Heart right ventricle (tissue), 16 donors: ENCODE measurements around the gene PCGF1. TPM values are rescaled to one million over a fixed set of nuclear protein-coding genes. Genes with fewer than 3 reads are reported as not detected.

Source experiments
- ATAC-seq, 8 donors: fragments of 200-7000 bp; cut with Tn5 transposase; one replicate each; pipeline ENCODE4 v1.9.1; 2020; ENCODE audit warnings: mild to moderate bottlenecking in 8 of 8, moderate library complexity in 8 of 8, moderate number of reproducible peaks in 1 of 8
- DNase-seq, 2 donors: peaks; one replicate each; pipeline ENCODE4 v3.0.0-alpha.2; 2020
- H3K27ac ChIP-seq, 10 donors: fragments of 200-600 bp; sonication (generic) in 2 of 10; one replicate each; pipeline versions ENCODE4 v1.5.0 to v1.8.0; 2020 to 2022; ENCODE audit warnings: mild to moderate bottlenecking in 3 of 10
- H3K27me3 ChIP-seq, 7 donors: fragments of 200-600 bp; one replicate each; pipeline ENCODE4 v1.8.0; 2021 to 2022; ENCODE audit warnings: mild to moderate bottlenecking in 2 of 7
- H3K36me3 ChIP-seq, 9 donors: fragments of 200-600 bp; sonication (generic) in 1 of 9; one replicate each; pipeline versions ENCODE4 v1.5.0 to v1.8.0; 2020 to 2022; ENCODE audit warnings: mild to moderate bottlenecking in 2 of 9
- H3K4me1 ChIP-seq, 9 donors: fragments of 200-600 bp; sonication (generic) in 1 of 9; one replicate each; pipeline versions ENCODE4 v1.5.0 to v1.8.0; 2020 to 2022; ENCODE audit warnings: mild to moderate bottlenecking in 4 of 9
- H3K4me3 ChIP-seq, 10 donors: fragments of 200-600 bp; sonication (generic) in 2 of 10; one replicate each; pipeline versions ENCODE4 v1.5.0 to v1.8.0; 2020 to 2022; ENCODE audit warnings: mild to moderate bottlenecking in 7 of 10, moderate library complexity in 2 of 10
- H3K9me3 ChIP-seq, 11 donors: fragments of 200-600 bp in 10 of 11; sonication (generic) in 2 of 11; one replicate each; pipeline versions ENCODE4 v1.5.0 to v1.8.0; 2013 to 2022; ENCODE audit warnings: mild to moderate bottlenecking in 2 of 11, control low read depth in 1 of 11, moderate library complexity in 1 of 11
- CTCF ChIP-seq, 9 donors: fragments of 200-600 bp; sonication (generic) in 2 of 9; IDR thresholded peaks; one replicate each; pipeline versions ENCODE4 v1.5.0 to v1.8.0; 2021 to 2022; ENCODE audit warnings: antibody characterized with exemption in 9 of 9, mild to moderate bottlenecking in 5 of 9, moderate library complexity in 1 of 9
- WGBS, 2 donors: extraction: QIAGEN DNeasy Blood & Tissue Kit; methylation state at CpG; one replicate each; pipeline ENCODE4 v1.1.7; 2013; ENCODE audit warnings: inconsistent platforms in 1 of 2; 5-methylcytosine and 5-hydroxymethylcytosine counted together
- intact Hi-C, 10 donors: fragments of 100-400 bp; cut with DNase I; formaldehyde crosslinking; loops; one replicate each; pipeline versions ENCODE4 v1.11.1 to v1.14.2; 2022
- polyA plus RNA-seq, 2 donors: library from polyadenylated mRNA; stranded (reverse); fragments of 200-250 nt; gene quantifications; one replicate each; pipeline ENCODE4 v1.2.3, GENCODE V29; 2013
- total RNA-seq, 10 donors: library from RNA; stranded (reverse); fragmentation: NEBNext Ultra II Directional in 3 of 10; extraction: Animal tissue kit (Norgen Biotek cat#: 25700) in 3 of 10; gene quantifications; one replicate each; pipeline versions ENCODE4 v1.2.1 to v1.2.4, GENCODE V29; 2021 to 2023
- donor health status: Arrhythmogenic right ventricular cardiomyopathy.
- donor health status: ischemic (EF 13 %, LVEDD 7.1; RV severe dilation, severe dysfunction).
- donor health status: healthy with polysubstance abuse.
- donor health status: DM: no; HTN: yes; CAD: no.
- donor health status: DM: no; HTN: no; CAD: no.
- donor health status: ischemic (EF 25% LVEDD 6.9; RV normal size, moderate dysfunction).
- donor health status: ischemic (EF 25% LVEDD 5.7; RV mildly dilated, moderate dysfunction).
- donor health status: healthy.
- donor health status: DM: yes; HTN: yes; CAD: no.
- donor health status: Ischemic cardiomyopathy.
- donor health status: ischemic (EF 35%, LVEDD 5.7; RV mildly dilated, moderate dysfunction).
- donor health status: nonischemic (EF 11% LVEDD 7.7; RV severe dilation, severe dysfunction).
- donor health status: DM: yes; HTN: yes; CAD: no.
- donor health status: PGD.
- donor health status: ischemic (EF 29% LVEDD 5.4; RV normal size, mild dysfunction).
- donor health status: nonischemic (EF 23%, LVEDD 6.1; RV moderate dilation, normal function).

Gene PCGF1
- total and polyA plus RNA-seq, 12 donors, result 10.7 to 27.7 (median 16.0) TPM

GRCh38 chr2:74542978-74543377 lies 35.5 kb upstream of the PCGF1 start:
- intact Hi-C loops, result no loop called here
- H3K27me3 ChIP-seq, result peaks cover 0 to 1% (median 0%) of the 10 kb centered on the region in 7 donors
- no peak overlapping the region for H3K27ac ChIP-seq
- no peaks in the 10 kb centered on the region for H3K9me3 ChIP-seq
- H3K4me1 ChIP-seq, result peaks cover 0 to 22% (median 7%) of the 10 kb centered on the region in 9 donors
- WGBS, 2 donors, result 55 to 72% methylated on average over 1 of the region's 1 CpG
- H3K36me3 ChIP-seq, result no peaks in the 10 kb centered on the region
- no peak for TF ChIP-seq CTCF (IDR thresholded peaks at IDR 0.05)
- ATAC-seq (peak in 2 of 8 donors; percentile 35 to 54), DNase-seq (no peak)
- no peak overlapping the region for H3K4me3 ChIP-seq

GRCh38 chr2:74540291-74540690 lies 32.8 kb upstream of the PCGF1 start:
- H3K36me3 ChIP-seq, result peaks cover 0 to 4% (median 0%) of the 10 kb centered on the region in 9 donors
- intact Hi-C loops, result no loop called here
- H3K27ac ChIP-seq, result peak overlapping the region; percentile 26 to 86 (median 70)
- no peak overlapping the region for H3K4me3 ChIP-seq
- H3K27me3 ChIP-seq, result no peaks in the 10 kb centered on the region
- WGBS, 2 donors, result 45 to 54% methylated on average over 5 of the region's 5 CpGs
- peaks cover 0 to 21% (median 7%) of the 10 kb centered on the region in 9 donors for H3K4me1 ChIP-seq
- H3K9me3 ChIP-seq, result no peaks in the 10 kb centered on the region
- peak; percentile 71 to 95 (median 89) for ATAC-seq
- peak; percentile 66 to 73 for DNase-seq
- TF ChIP-seq CTCF (IDR thresholded peaks at IDR 0.05), result no peak

- Histone ChIP-seq H3K27me3 (no peaks in the 10 kb centered on the region), H3K4me3 (no peak overlapping the region), H3K36me3 (peaks cover 0 to 15% (median 0%) of the 10 kb centered on the region in 9 donors), H3K9me3 (no peaks in the 10 kb centered on the region), H3K27ac (peak overlapping the region in 1 of 10 donors; percentile 86), H3K4me1 (peaks cover 0 to 21% (median 7%) of the 10 kb centered on the region in 9 donors)
- ATAC-seq (no peak), DNase-seq (no peak)
- TF ChIP-seq CTCF (IDR thresholded peaks at IDR 0.05), result no peak
- 80 to 85% methylated on average over 7 of the region's 7 CpGs for WGBS, 2 donors
- intact Hi-C loops, result no loop called here
Observed at GRCh38 chr2:74538881-74539339, 31.4 kb upstream of the PCGF1 start.

- intact Hi-C loops, result no loop called here
- no peak for TF ChIP-seq CTCF (IDR thresholded peaks at IDR 0.05)
- 62 to 63% methylated on average over 4 of the region's 4 CpGs for WGBS, 2 donors
- Histone ChIP-seq H3K4me3 (no peak overlapping the region), H3K27ac (no peak overlapping the region), H3K27me3 (no peaks in the 10 kb centered on the region), H3K36me3 (peaks cover 0 to 33% (median 11%) of the 10 kb centered on the region in 9 donors), H3K4me1 (peaks cover 0 to 19% (median 7%) of the 10 kb centered on the region in 9 donors), H3K9me3 (no peaks in the 10 kb centered on the region)
- no peak for DNase-seq
- no peak for ATAC-seq
Observed at GRCh38 chr2:74537140-74537539, 29.6 kb upstream of the PCGF1 start.
